HG02973 (cell line): ENCODE results near the gene CHPT1.
"Not testable (repeated sequence)": the region's sequence is repeated elsewhere in the genome, so short reads cannot be mapped to it uniquely, and the experiment has no call there.

Experiments
- ATAC-seq: cut with Tn5 transposase; IDR thresholded peaks from one replicate; pipeline ENCODE4 v1.9.1; 2021; ENCODE audit warnings: moderate library complexity; ENCODE audit not compliant: unreplicated experiment

CHPT1 gene

GRCh38 chr12:101697197-101697929, at the start of gene CHPT1:
Gene CHPT1, plus strand, starts transcription at chr12:101697640. Its CDS starts 222 bp downstream, at chr12:101697862.
- peak; percentile 63 for ATAC-seq

- no peak for ATAC-seq
These were observed 49.7 kb upstream of the CHPT1 start for GRCh38 chr12:101647711-101648110.

GRCh38 chr12:101648195-101648594, 49.2 kb upstream of the CHPT1 start:
- ATAC-seq: no peak

GRCh38 chr12:101650346-101651117, 46.9 kb upstream of the CHPT1 start:
- ATAC-seq: no peak

- no peak for ATAC-seq
These were observed 44.4 kb upstream of the CHPT1 start for GRCh38 chr12:101653030-101653429.

GRCh38 chr12:101653503-101653902, 43.9 kb upstream of the CHPT1 start:
- ATAC-seq: no peak

GRCh38 chr12:101654442-101654841, 43.0 kb upstream of the CHPT1 start:
- ATAC-seq: no peak

GRCh38 chr12:101655393-101655792, 42.0 kb upstream of the CHPT1 start:
- no peak for ATAC-seq

GRCh38 chr12:101660662-101661061, 36.8 kb upstream of the CHPT1 start:
- ATAC-seq: not testable (repeated sequence)

GRCh38 chr12:101663298-101663697, 34.1 kb upstream of the CHPT1 start:
- no peak for ATAC-seq

- ATAC-seq: no peak
These were observed 32.4 kb upstream of the CHPT1 start for GRCh38 chr12:101664992-101665391.

- no peak for ATAC-seq
These were observed 31.2 kb upstream of the CHPT1 start for GRCh38 chr12:101666052-101666728.

GRCh38 chr12:101667591-101667990, 29.8 kb upstream of the CHPT1 start:
- ATAC-seq: no peak

- no peak for ATAC-seq
These were observed 27.3 kb upstream of the CHPT1 start for GRCh38 chr12:101670007-101670671.

GRCh38 chr12:101671157-101671791, 26.2 kb upstream of the CHPT1 start:
- peak; percentile 86 for ATAC-seq

GRCh38 chr12:101671833-101672232, 25.6 kb upstream of the CHPT1 start:
- ATAC-seq: peak; percentile 8

GRCh38 chr12:101675555-101675954, 21.9 kb upstream of the CHPT1 start:
- ATAC-seq: no peak

GRCh38 chr12:101676497-101676896, 20.9 kb upstream of the CHPT1 start:
- ATAC-seq: not testable (repeated sequence)

GRCh38 chr12:101678081-101678480, 19.4 kb upstream of the CHPT1 start:
- ATAC-seq: no peak

- no peak for ATAC-seq
These were observed 17.2 kb upstream of the CHPT1 start for GRCh38 chr12:101680240-101680639.

GRCh38 chr12:101680647-101681046, 16.8 kb upstream of the CHPT1 start:
- no peak for ATAC-seq
